NT2/D1 (cell line): ENCODE measurements around the gene KCTD12.

Experiments used
- DNase-seq: peaks from one replicate; pipeline ENCODE4 v3.0.0-alpha.2; 2011; ENCODE audit warnings: low read depth, low spot score
- H3K27me3 ChIP-seq: 2 replicates; pipeline ENCODE4 v1.6.0; 2011; ENCODE audit warnings: mild to moderate bottlenecking; ENCODE audit not compliant: insufficient read length, insufficient read depth
- H3K36me3 ChIP-seq: 2 replicates; pipeline ENCODE4 v1.6.1; 2011; ENCODE audit warnings: mild to moderate bottlenecking, low read length, mixed read lengths; ENCODE audit not compliant: insufficient read depth, insufficient read length
- H3K4me1 ChIP-seq: 2 replicates; pipeline ENCODE4 v1.5.1; 2011; ENCODE audit not compliant: insufficient read depth, insufficient read length
- H3K4me3 ChIP-seq: 2 replicates; pipeline ENCODE4 v1.5.1; 2011; ENCODE audit warnings: low read depth; ENCODE audit not compliant: insufficient read length
- H3K9ac ChIP-seq: 2 replicates; pipeline ENCODE4 v1.6.0; 2011; ENCODE audit warnings: low read depth; ENCODE audit not compliant: insufficient read length
- H3K9me3 ChIP-seq: 2 replicates; pipeline ENCODE4 v1.5.1; 2011; ENCODE audit warnings: mild to moderate bottlenecking, low read length; ENCODE audit not compliant: insufficient read depth
- SUZ12 ChIP-seq: IDR thresholded peaks from 2 replicates; pipeline ENCODE4 v1.6.1; 2011; ENCODE audit not compliant: insufficient read length, insufficient read depth; ENCODE audit errors: extremely low read depth
- YY1 ChIP-seq: IDR thresholded peaks from 2 replicates; pipeline ENCODE4 v1.6.1; 2011; ENCODE audit not compliant: insufficient read length, insufficient read depth
- ZNF274 ChIP-seq: IDR thresholded peaks from 2 replicates; pipeline ENCODE4 v1.6.1; 2011; ENCODE audit warnings: mild to moderate bottlenecking, low read depth, low read length

Gene KCTD12

GRCh38 chr13:76868371-76868770 is 17.8 kb downstream of the KCTD12 start:
- Histone ChIP-seq H3K27me3 (no peaks in the 10 kb centered on the region), H3K4me1 (no peaks in the 10 kb centered on the region), H3K9me3 (no peaks in the 10 kb centered on the region), H3K36me3 (no peaks in the 10 kb centered on the region), H3K9ac (no peak overlapping the region), H3K4me3 (no peak overlapping the region)
- TF ChIP-seq YY1, result no peak
- DNase-seq, result no peak

DNA sequence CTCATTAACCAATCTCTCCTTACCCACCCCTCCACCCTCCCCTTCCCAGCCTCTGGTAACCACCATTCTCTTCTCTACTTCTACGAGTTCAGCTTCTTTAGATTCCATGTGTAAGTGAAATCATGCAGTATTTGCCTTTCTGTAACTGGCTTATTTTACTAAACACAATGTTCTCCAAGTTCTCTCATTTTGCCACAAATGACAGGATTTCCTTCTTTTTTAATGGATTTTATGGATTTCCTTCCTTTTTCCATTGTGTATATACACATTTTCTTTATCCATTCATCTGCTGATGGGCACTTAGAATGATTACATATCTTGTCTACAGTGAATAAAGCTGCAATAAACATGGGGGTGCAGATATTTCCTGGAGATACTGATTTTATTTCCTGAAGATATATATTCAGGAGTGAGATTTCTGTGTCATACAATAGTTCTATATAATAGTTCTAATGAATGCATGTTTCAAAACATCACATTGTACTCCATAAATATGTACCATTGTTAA is 20.2 kb downstream of the KCTD12 start:
- H3K27me3 ChIP-seq, result no peaks in the 10 kb centered on the region
- TF ChIP-seq YY1 (no peak), SUZ12 (no peak), ZNF274 (no peak)
- no peak for DNase-seq
- H3K9ac ChIP-seq, result no peak overlapping the region
- no peaks in the 10 kb centered on the region for H3K4me1 ChIP-seq
- no peak overlapping the region for H3K4me3 ChIP-seq
- H3K9me3 ChIP-seq, result no peaks in the 10 kb centered on the region
- no peaks in the 10 kb centered on the region for H3K36me3 ChIP-seq

DNA sequence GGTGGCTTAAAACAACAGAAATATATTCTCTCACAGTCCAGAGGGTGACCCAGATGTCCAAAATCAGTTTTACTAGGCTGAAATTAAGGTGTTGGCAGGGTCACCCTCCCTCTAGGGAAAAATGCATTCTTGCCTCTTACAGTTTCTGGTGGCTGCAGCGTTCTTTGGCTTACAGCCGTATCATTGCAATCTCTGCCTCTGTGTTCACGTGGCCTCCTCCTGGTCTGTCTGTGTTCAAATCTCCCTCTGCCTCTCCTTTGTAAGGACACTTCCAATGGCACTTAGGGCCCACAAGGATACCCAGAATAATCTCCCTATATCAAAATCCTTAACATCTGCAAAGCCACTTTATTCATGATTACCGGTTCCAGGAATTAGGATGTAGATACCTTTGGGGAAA is 21.1 kb downstream of the KCTD12 start:
- Histone ChIP-seq H3K27me3 (no peaks in the 10 kb centered on the region), H3K4me3 (no peak overlapping the region), H3K36me3 (no peaks in the 10 kb centered on the region), H3K9ac (no peak overlapping the region), H3K4me1 (no peaks in the 10 kb centered on the region), H3K9me3 (no peaks in the 10 kb centered on the region)
- no peak for DNase-seq
- no peak for TF ChIP-seq SUZ12
- TF ChIP-seq ZNF274, result no peak

- Histone ChIP-seq H3K4me3 (no peak overlapping the region), H3K27me3 (no peaks in the 10 kb centered on the region), H3K9me3 (no peaks in the 10 kb centered on the region), H3K36me3 (no peaks in the 10 kb centered on the region), H3K4me1 (no peaks in the 10 kb centered on the region), H3K9ac (no peak overlapping the region)
- TF ChIP-seq SUZ12, result no peak
- no peak for TF ChIP-seq YY1
- no peak for TF ChIP-seq ZNF274
- no peak for DNase-seq
Observed at GRCh38 chr13:76864259-76864658, 21.9 kb downstream of the KCTD12 start.

DNA sequence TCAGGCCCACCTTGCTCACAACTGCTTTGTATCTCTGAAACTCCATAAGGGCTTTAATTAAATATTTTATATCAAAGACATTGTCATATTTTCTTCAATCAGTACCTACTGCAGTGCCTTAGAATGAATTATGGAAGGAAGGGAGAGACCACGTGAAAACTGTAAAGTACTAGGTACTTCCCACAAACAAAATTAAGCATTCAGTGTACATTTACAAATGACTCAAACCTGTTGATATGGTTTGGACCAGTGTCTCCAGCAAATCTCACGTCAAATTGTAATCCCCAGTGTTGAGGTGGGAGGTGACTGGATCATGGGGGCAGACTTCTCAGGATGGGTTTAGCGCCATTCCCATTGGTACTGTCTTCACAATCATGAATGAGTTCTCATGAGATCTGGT is 23.2 kb downstream of the KCTD12 start:
- Histone ChIP-seq H3K9ac (no peak overlapping the region), H3K4me1 (no peaks in the 10 kb centered on the region), H3K27me3 (no peaks in the 10 kb centered on the region)

DNA sequence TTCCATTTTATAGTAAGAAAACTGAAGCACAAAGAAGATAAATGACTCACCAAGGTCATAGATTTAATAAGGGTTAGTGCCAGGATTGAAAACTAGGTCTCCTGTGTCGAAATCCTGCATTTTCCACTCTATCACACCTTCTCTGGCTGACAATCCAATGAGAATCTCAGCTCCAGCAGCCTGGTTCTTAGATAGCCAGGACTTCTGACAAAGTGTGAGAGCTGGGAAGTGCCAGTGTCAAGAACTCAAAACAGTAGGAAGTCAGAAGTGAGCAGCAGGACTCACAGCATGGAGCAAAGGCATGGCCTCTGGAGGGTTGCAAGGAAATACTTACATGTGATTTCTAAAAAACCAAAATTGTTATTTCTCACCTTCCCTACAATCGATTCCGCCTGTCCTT is 24.3 kb downstream of the KCTD12 start:
- DNase-seq, result no peak
- no peaks in the 10 kb centered on the region for H3K36me3 ChIP-seq
- H3K27me3 ChIP-seq, result no peaks in the 10 kb centered on the region
- no peaks in the 10 kb centered on the region for H3K9me3 ChIP-seq
- no peak for TF ChIP-seq ZNF274
- TF ChIP-seq SUZ12, result no peak
- no peak for TF ChIP-seq YY1
- H3K9ac ChIP-seq, result no peak overlapping the region
- H3K4me3 ChIP-seq, result no peak overlapping the region
- H3K4me1 ChIP-seq, result no peaks in the 10 kb centered on the region

More for the DNA sequence above, 23.2 kb downstream of the KCTD12 start:
- no peaks in the 10 kb centered on the region for H3K36me3 ChIP-seq
- no peaks in the 10 kb centered on the region for H3K9me3 ChIP-seq
- no peak for DNase-seq
- TF ChIP-seq YY1 (no peak), ZNF274 (no peak), SUZ12 (no peak)
- H3K4me3 ChIP-seq, result no peak overlapping the region

DNA sequence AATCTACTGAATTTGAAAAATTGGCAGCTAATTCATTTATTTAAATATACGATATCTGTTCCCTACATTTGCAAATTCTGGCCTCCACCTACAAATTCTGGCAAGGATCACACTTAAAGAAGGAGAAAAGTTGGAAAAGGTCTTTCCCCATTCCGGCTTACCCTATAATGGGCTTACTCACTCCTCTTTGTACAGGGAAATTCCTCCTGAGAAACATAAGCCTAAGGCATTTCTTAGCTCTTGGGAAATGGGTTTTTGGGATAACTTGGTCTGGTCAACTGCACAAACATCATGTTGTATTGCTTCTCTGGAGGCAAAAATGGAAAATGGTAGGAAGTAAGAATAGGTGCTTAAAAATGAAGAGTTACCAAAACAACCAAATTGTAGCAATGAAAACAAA is 25.5 kb downstream of the KCTD12 start:
- no peaks in the 10 kb centered on the region for H3K9me3 ChIP-seq
- no peaks in the 10 kb centered on the region for H3K36me3 ChIP-seq
- H3K4me1 ChIP-seq, result no peaks in the 10 kb centered on the region
- H3K27me3 ChIP-seq, result no peaks in the 10 kb centered on the region
- DNase-seq, result no peak
- no peak overlapping the region for H3K9ac ChIP-seq
- TF ChIP-seq ZNF274 (no peak), YY1 (no peak), SUZ12 (no peak)
- H3K4me3 ChIP-seq, result no peak overlapping the region

DNA sequence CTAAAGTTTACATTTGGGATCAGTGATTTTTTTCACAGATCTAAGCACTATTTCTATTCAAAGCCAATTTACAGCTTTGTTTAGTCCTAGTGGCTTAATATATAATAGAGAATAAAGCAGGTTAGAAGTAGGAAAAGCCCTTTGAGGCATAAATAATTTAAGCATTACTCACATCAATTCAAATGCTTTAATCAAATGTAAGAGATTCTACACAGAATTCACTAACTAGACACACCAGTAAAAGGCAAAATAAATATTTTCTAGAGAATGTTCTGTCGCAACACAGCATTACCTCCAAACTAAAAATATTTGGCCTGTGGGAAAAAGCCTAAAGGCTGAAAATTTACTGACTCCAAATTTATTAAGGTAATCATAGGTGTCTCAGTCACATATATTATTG is 31.3 kb downstream of the KCTD12 start:
- no peak for DNase-seq
- H3K9ac ChIP-seq, result no peak overlapping the region
- no peaks in the 10 kb centered on the region for H3K36me3 ChIP-seq
- H3K9me3 ChIP-seq, result no peaks in the 10 kb centered on the region
- H3K4me1 ChIP-seq, result no peaks in the 10 kb centered on the region
- H3K27me3 ChIP-seq, result no peaks in the 10 kb centered on the region
- TF ChIP-seq YY1 (no peak), SUZ12 (no peak), ZNF274 (no peak)
- H3K4me3 ChIP-seq, result no peak overlapping the region
